ENCODE measurements around the gene PRR9. TPM values are rescaled to one million over a fixed set of nuclear protein-coding genes. Genes with fewer than 3 reads are reported as not detected.

The PRR9 gene
- total RNA-seq, 1 donor from 2014 or later: not detected

Other genes with a start within 250 kb of the PRR9 start
- not detected for gene SPRR4, start 246.9 kb upstream of the PRR9 start, total RNA-seq
- gene SPRR1A, start 233.5 kb upstream of the PRR9 start, total RNA-seq: 1,843 TPM
- gene SPRR3, start 215.8 kb upstream of the PRR9 start, total RNA-seq: 10,043 TPM
- gene SPRR1B, start 186.4 kb upstream of the PRR9 start, total RNA-seq: 2,894 TPM
- 1,669 TPM for gene SPRR2D, start 176.5 kb upstream of the PRR9 start, total RNA-seq
- gene SPRR2A, start 160.1 kb upstream of the PRR9 start, total RNA-seq: 5,244 TPM
- gene SPRR2B, start 146.0 kb upstream of the PRR9 start, total RNA-seq: 27.1 TPM
- 1,779 TPM for gene SPRR2E, start 123.1 kb upstream of the PRR9 start, total RNA-seq
- 198 TPM for gene SPRR2F, start 104.1 kb upstream of the PRR9 start, total RNA-seq
- 0.68 TPM for gene SPRR2G, start 66.7 kb upstream of the PRR9 start, total RNA-seq
- gene LELP1, start 14.2 kb upstream of the PRR9 start, total RNA-seq: not detected
- gene LORICRIN, start 42.1 kb downstream of the PRR9 start, total RNA-seq: not detected
- 31.3 TPM for gene PGLYRP3, start 95.4 kb downstream of the PRR9 start, total RNA-seq
- gene PGLYRP4, start 131.3 kb downstream of the PRR9 start, total RNA-seq: 14.5 TPM
- gene S100A9, start 140.3 kb downstream of the PRR9 start, total RNA-seq: 34,355 TPM
- gene S100A12, start 158.0 kb downstream of the PRR9 start, total RNA-seq: 65.2 TPM
- gene S100A8, start 173.5 kb downstream of the PRR9 start, total RNA-seq: 27,439 TPM
- 24.6 TPM for gene S100A7A, start 198.9 kb downstream of the PRR9 start, total RNA-seq
- gene S100A7, start 243.1 kb downstream of the PRR9 start, total RNA-seq: 5,647 TPM